ENCODE results near the gene NTRK3. TPM values are rescaled to one million over a fixed set of nuclear protein-coding genes. Genes with fewer than 3 reads are reported as not detected.

Gene NTRK3
- total RNA-seq, 1 experiment from 2014 or later: not detected

- Mint-ChIP-seq H3K27me3 (ENCODE audit: insufficient read depth, unreplicated experiment) (no peaks in the 10 kb centered on the region), H3K27ac (ENCODE audit: low read depth, unreplicated experiment) (no peak overlapping the region), H3K4me3 (ENCODE audit: unreplicated experiment) (no peak overlapping the region), H3K9me3 (ENCODE audit: unreplicated experiment) (peaks cover 50% of the 10 kb centered on the region), H3K4me1 (ENCODE audit: insufficient read depth, unreplicated experiment) (no peaks in the 10 kb centered on the region), H3K36me3 (ENCODE audit: insufficient read depth, unreplicated experiment) (peaks cover 6% of the 10 kb centered on the region)
- ChIA-PET POLR2A (no interaction called here), CTCF (no interaction called here)
- TF ChIP-seq CTCF (IDR thresholded peaks at IDR 0.05; ENCODE audit: unreplicated experiment): no peak
- no TSS peak for BruUV-seq (replicated peaks)
- intact Hi-C loops (cut with micrococcal nuclease): no loop called here
- peak; percentile 1 for DNase-seq (ENCODE audit: unreplicated experiment)
Observed at GRCh38 chr15:87916208-87916607, 340.3 kb downstream of the NTRK3 start.

- BruUV-seq (replicated peaks): no TSS peak
- Mint-ChIP-seq H3K27me3 (ENCODE audit: insufficient read depth, unreplicated experiment) (no peaks in the 10 kb centered on the region), H3K27ac (ENCODE audit: low read depth, unreplicated experiment) (no peak overlapping the region), H3K36me3 (ENCODE audit: insufficient read depth, unreplicated experiment) (no peaks in the 10 kb centered on the region), H3K4me3 (ENCODE audit: unreplicated experiment) (no peak overlapping the region), H3K9me3 (ENCODE audit: unreplicated experiment) (peaks cover 53% of the 10 kb centered on the region), H3K4me1 (ENCODE audit: insufficient read depth, unreplicated experiment) (no peaks in the 10 kb centered on the region)
- TF ChIP-seq CTCF (IDR thresholded peaks at IDR 0.05; ENCODE audit: unreplicated experiment): no peak
- ChIA-PET CTCF (no interaction called here), POLR2A (no interaction called here)
- DNase-seq (ENCODE audit: unreplicated experiment): no peak
- intact Hi-C loops (cut with micrococcal nuclease): no loop called here
Observed at GRCh38 chr15:87910301-87910700, 346.2 kb downstream of the NTRK3 start.

DNA sequence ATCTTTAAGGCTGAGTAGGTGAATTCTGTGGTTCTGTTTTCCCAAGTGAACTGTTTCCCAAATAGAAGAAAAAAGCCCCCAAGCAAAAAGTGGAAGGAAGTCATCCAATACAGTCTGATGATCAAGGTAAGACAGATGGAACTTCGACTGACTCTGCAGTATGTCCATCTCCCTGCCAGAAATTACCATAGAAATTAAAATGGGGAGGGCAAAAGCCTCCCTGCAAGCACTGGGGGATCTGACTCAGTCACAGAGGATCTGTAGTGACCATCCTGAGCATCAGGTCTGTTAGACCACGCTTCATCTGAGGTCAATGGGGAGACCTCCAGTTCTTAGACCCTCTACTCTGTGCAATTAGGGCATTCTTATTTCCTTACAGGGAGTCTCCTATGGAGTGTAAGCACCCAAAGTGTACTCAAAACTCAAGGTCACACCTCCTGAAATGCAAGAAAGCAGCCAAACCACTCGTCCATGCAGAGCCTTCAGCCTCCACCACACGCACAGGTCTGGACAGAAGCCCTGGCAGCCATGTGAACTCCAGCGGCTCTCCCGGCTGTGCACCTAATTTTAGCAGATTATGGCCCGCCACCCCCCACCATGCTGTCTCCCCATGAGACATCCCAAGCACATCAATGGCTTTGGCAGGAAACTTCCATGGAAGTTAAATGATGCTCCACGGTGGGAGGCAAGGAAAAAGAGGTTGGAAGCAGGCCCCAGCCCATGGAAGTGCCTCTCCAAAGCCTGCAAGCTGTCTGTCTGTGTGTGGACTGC is 348.7 kb downstream of the NTRK3 start:
- POLR2A ChIA-PET: no interaction called here
- CTCF ChIA-PET: no interaction called here
- Mint-ChIP-seq H3K27ac (ENCODE audit: low read depth, unreplicated experiment) (no peak overlapping the region), H3K4me1 (ENCODE audit: insufficient read depth, unreplicated experiment) (no peaks in the 10 kb centered on the region), H3K9me3 (ENCODE audit: unreplicated experiment) (peaks cover 49% of the 10 kb centered on the region), H3K36me3 (ENCODE audit: insufficient read depth, unreplicated experiment) (no peaks in the 10 kb centered on the region), H3K27me3 (ENCODE audit: insufficient read depth, unreplicated experiment) (no peaks in the 10 kb centered on the region), H3K4me3 (ENCODE audit: unreplicated experiment) (no peak overlapping the region)
- BruUV-seq (replicated peaks): no TSS peak
- intact Hi-C loops (cut with micrococcal nuclease): no loop called here
- no peak for DNase-seq (ENCODE audit: unreplicated experiment)
- TF ChIP-seq CTCF (IDR thresholded peaks at IDR 0.05; ENCODE audit: unreplicated experiment): no peak

GRCh38 chr15:87906444-87906843 is 350.1 kb downstream of the NTRK3 start:
- Mint-ChIP-seq H3K4me3 (ENCODE audit: unreplicated experiment) (no peak overlapping the region), H3K4me1 (ENCODE audit: insufficient read depth, unreplicated experiment) (no peaks in the 10 kb centered on the region), H3K27me3 (ENCODE audit: insufficient read depth, unreplicated experiment) (no peaks in the 10 kb centered on the region), H3K36me3 (ENCODE audit: insufficient read depth, unreplicated experiment) (no peaks in the 10 kb centered on the region), H3K9me3 (ENCODE audit: unreplicated experiment) (peaks cover 39% of the 10 kb centered on the region), H3K27ac (ENCODE audit: low read depth, unreplicated experiment) (no peak overlapping the region)
- intact Hi-C loops (cut with micrococcal nuclease): no loop called here
- ChIA-PET POLR2A (no interaction called here), CTCF (interaction anchor here (1.0 kb wide), 1 partner anchor 10 kb away, joined by 3 read pairs; no protein-coding TSS in a partner anchor)
- TF ChIP-seq CTCF (IDR thresholded peaks at IDR 0.05; ENCODE audit: unreplicated experiment): no peak
- no peak for DNase-seq (ENCODE audit: unreplicated experiment)
- no TSS peak for BruUV-seq (replicated peaks)

Data from MCF 10A (cell line).